NCI-H1417 treated with DMSO at 0.1 percent for 48 hours (cell line): ENCODE data around the gene TTC13.

Experiments used
- DNase-seq: peaks from one replicate; lab custom pipeline; 2025; lab: John Stamatoyannopoulos, UW

Gene TTC13

GRCh38 chr1:230906226-230906625 lies 72.4 kb downstream of the TTC13 start:
- no peak for DNase-seq

- DNase-seq = no peak
These were observed 72.9 kb downstream of the TTC13 start for GRCh38 chr1:230905733-230906132.

- no peak for DNase-seq
These were observed 76.2 kb downstream of the TTC13 start for GRCh38 chr1:230902349-230902923.

- no peak for DNase-seq
These were observed 77.0 kb downstream of the TTC13 start for GRCh38 chr1:230901671-230902070.

GRCh38 chr1:230900984-230901383 lies 77.7 kb downstream of the TTC13 start:
- no peak for DNase-seq

GRCh38 chr1:230899841-230900251 lies 78.8 kb downstream of the TTC13 start:
- no peak for DNase-seq

GRCh38 chr1:230898748-230899147 lies 79.9 kb downstream of the TTC13 start:
- no peak for DNase-seq

- no peak for DNase-seq
These were observed 80.5 kb downstream of the TTC13 start for GRCh38 chr1:230898144-230898543.

- no peak for DNase-seq
These were observed 81.9 kb downstream of the TTC13 start for GRCh38 chr1:230896779-230897178.

- DNase-seq = no peak
These were observed 83.2 kb downstream of the TTC13 start for GRCh38 chr1:230895452-230895851.

GRCh38 chr1:230894664-230895063 lies 84.0 kb downstream of the TTC13 start:
- DNase-seq = no peak

GRCh38 chr1:230894032-230894431 lies 84.6 kb downstream of the TTC13 start:
- no peak for DNase-seq

- DNase-seq = no peak
These were observed 86.6 kb downstream of the TTC13 start for GRCh38 chr1:230892018-230892491.

- DNase-seq = no peak
These were observed 87.2 kb downstream of the TTC13 start for GRCh38 chr1:230891413-230891812.

GRCh38 chr1:230884646-230885045 lies 94.0 kb downstream of the TTC13 start:
- DNase-seq = no peak

- no peak for DNase-seq
These were observed 94.7 kb downstream of the TTC13 start for GRCh38 chr1:230883967-230884366.

- no peak for DNase-seq
These were observed 98.9 kb downstream of the TTC13 start for GRCh38 chr1:230879778-230880177.

- no peak for DNase-seq
These were observed 100.1 kb downstream of the TTC13 start for GRCh38 chr1:230878591-230878990.

- no peak for DNase-seq
These were observed 100.6 kb downstream of the TTC13 start for GRCh38 chr1:230877924-230878590.

GRCh38 chr1:230877146-230877923 lies 101.3 kb downstream of the TTC13 start:
- no peak for DNase-seq

- DNase-seq = no peak
These were observed 102.0 kb downstream of the TTC13 start for GRCh38 chr1:230876660-230877059.

- DNase-seq = no peak
These were observed 103.3 kb downstream of the TTC13 start for GRCh38 chr1:230875370-230875769.

- DNase-seq = no peak
These were observed 107.7 kb downstream of the TTC13 start for GRCh38 chr1:230870916-230871315.
